WTC11 (cell line): ENCODE measurements around the gene PTPRN2.

ENCODE experiments used
- CBFB ChIP-seq: sonication (generic); formaldehyde crosslinking; IDR thresholded peaks from 2 replicates; pipeline ENCODE4 v1.8.1; 2022; ENCODE audit warnings: mild to moderate bottlenecking, low read depth, missing genetic modification reagents
- CREM ChIP-seq: sonication (generic); formaldehyde crosslinking; IDR thresholded peaks from 2 replicates; pipeline ENCODE4 v1.8.1; 2022; ENCODE audit warnings: mild to moderate bottlenecking, missing genetic modification reagents, moderate library complexity
- E2F4 ChIP-seq: sonication (generic); formaldehyde crosslinking; IDR thresholded peaks from 2 replicates; pipeline ENCODE4 v1.8.1; 2022; ENCODE audit warnings: low read depth, mild to moderate bottlenecking, moderate library complexity, missing genetic modification reagents, borderline replicate concordance
- ELF4 ChIP-seq: sonication (generic); formaldehyde crosslinking; IDR thresholded peaks from 2 replicates; pipeline ENCODE4 v1.8.1; 2022; ENCODE audit warnings: low read depth, mild to moderate bottlenecking, moderate library complexity, missing genetic modification reagents
- ETV6 ChIP-seq: sonication (generic); formaldehyde crosslinking; IDR thresholded peaks from 2 replicates; pipeline ENCODE4 v1.8.1; 2022; ENCODE audit warnings: mild to moderate bottlenecking, missing genetic modification reagents
- FOXJ3 ChIP-seq: sonication (generic); formaldehyde crosslinking; IDR thresholded peaks from 2 replicates; pipeline ENCODE4 v1.9.0; 2021; ENCODE audit warnings: missing genetic modification reagents, mild to moderate bottlenecking, borderline replicate concordance
- FOXP1 ChIP-seq: sonication (generic); formaldehyde crosslinking; IDR thresholded peaks from 2 replicates; pipeline ENCODE4 v1.8.0; 2022; ENCODE audit warnings: missing genetic modification reagents, mild to moderate bottlenecking, moderate library complexity, borderline replicate concordance
- MAX ChIP-seq: sonication (generic); formaldehyde crosslinking; IDR thresholded peaks from 2 replicates; pipeline ENCODE4 v1.8.0; 2022; ENCODE audit warnings: mild to moderate bottlenecking, missing genetic modification reagents
- ZBTB43 ChIP-seq: sonication (generic); formaldehyde crosslinking; IDR thresholded peaks from 2 replicates; pipeline ENCODE4 v1.8.1; 2023; ENCODE audit warnings: mild to moderate bottlenecking, missing genetic modification reagents
- ZNF263 ChIP-seq: sonication (generic); formaldehyde crosslinking; IDR thresholded peaks from 2 replicates; pipeline ENCODE4 v1.8.1; 2022; ENCODE audit warnings: low read depth, mild to moderate bottlenecking, moderate library complexity, missing genetic modification reagents
- TF ChIP-seq, protein P1 (sequence below): fragments of 200-600 bp; IDR thresholded peaks from 2 replicates; pipeline ENCODE4 v1.8.0; 2022; ENCODE audit warnings: antibody characterized with exemption
- TF ChIP-seq, protein P2 (sequence below): fragments of 250-450 bp; sonication (Bioruptor Pico); IDR thresholded peaks from 2 replicates; pipeline ENCODE4 v1.9.0; 2021; ENCODE audit warnings: moderate library complexity, mild to moderate bottlenecking, inconsistent platforms, borderline replicate concordance

GRCh38 chr7:158296798-158297104 lies 290.9 kb downstream of the PTPRN2 start:
- no peak for TF ChIP-seq CREM (CRISPR knock-in tag)
- TF ChIP-seq, protein P1, sequence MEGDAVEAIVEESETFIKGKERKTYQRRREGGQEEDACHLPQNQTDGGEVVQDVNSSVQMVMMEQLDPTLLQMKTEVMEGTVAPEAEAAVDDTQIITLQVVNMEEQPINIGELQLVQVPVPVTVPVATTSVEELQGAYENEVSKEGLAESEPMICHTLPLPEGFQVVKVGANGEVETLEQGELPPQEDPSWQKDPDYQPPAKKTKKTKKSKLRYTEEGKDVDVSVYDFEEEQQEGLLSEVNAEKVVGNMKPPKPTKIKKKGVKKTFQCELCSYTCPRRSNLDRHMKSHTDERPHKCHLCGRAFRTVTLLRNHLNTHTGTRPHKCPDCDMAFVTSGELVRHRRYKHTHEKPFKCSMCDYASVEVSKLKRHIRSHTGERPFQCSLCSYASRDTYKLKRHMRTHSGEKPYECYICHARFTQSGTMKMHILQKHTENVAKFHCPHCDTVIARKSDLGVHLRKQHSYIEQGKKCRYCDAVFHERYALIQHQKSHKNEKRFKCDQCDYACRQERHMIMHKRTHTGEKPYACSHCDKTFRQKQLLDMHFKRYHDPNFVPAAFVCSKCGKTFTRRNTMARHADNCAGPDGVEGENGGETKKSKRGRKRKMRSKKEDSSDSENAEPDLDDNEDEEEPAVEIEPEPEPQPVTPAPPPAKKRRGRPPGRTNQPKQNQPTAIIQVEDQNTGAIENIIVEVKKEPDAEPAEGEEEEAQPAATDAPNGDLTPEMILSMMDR, result no peak
- no peak for TF ChIP-seq ZNF263 (CRISPR knock-in tag)
- no peak for TF ChIP-seq CBFB
- TF ChIP-seq E2F4 (CRISPR knock-in tag), result no peak
- TF ChIP-seq FOXP1 (CRISPR knock-in tag), result no peak
- no peak for TF ChIP-seq ETV6 (CRISPR knock-in tag)
- no peak for TF ChIP-seq FOXJ3
- TF ChIP-seq, protein P2, sequence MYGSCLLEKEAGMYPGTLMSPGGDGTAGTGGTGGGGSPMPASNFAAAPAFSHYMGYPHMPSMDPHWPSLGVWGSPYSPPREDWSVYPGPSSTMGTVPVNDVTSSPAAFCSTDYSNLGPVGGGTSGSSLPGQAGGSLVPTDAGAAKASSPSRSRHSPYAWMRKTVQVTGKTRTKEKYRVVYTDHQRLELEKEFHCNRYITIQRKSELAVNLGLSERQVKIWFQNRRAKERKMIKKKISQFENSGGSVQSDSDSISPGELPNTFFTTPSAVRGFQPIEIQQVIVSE (CRISPR knock-in tag), result no peak
- no peak for TF ChIP-seq MAX (CRISPR knock-in tag)
- no peak for TF ChIP-seq ZBTB43
- no peak for TF ChIP-seq ELF4
